HUES64 (cell line): Measurements from ENCODE around the gene RALBP1.
A peak's percentile ranks its signal among the peaks of the same experiment; 100 is the strongest.

ENCODE experiments used
- H3K27ac ChIP-seq: 2 replicates; pipeline ENCODE4 v1.7.0; 2013; ENCODE audit warnings: low read depth, low read length, inconsistent platforms
- H3K27me3 ChIP-seq: 2 replicates; pipeline ENCODE4 v1.6.1; 2013; ENCODE audit warnings: mild to moderate bottlenecking, low read length; ENCODE audit not compliant: insufficient read depth
- H3K36me3 ChIP-seq: 2 replicates; pipeline ENCODE4 v1.6.1; 2013; ENCODE audit warnings: mild to moderate bottlenecking, low read length; ENCODE audit not compliant: insufficient read depth
- H3K4me1 ChIP-seq: 2 replicates; pipeline ENCODE4 v1.6.1; 2013; ENCODE audit warnings: mild to moderate bottlenecking, low read length, moderate library complexity; ENCODE audit not compliant: insufficient read depth
- H3K4me3 ChIP-seq: 2 replicates; pipeline ENCODE4 v1.5.1; 2013; ENCODE audit warnings: mild to moderate bottlenecking, low read length, moderate library complexity
- H3K9ac ChIP-seq: 2 replicates; pipeline ENCODE4 v1.6.1; 2013; ENCODE audit warnings: mild to moderate bottlenecking, low read depth, low read length
- H3K9me3 ChIP-seq: 2 replicates; pipeline ENCODE4 v1.6.1; 2013; ENCODE audit warnings: low read depth, low read length; ENCODE audit not compliant: insufficient read depth
- WGBS: fragments of 150-250, 120-280 bp; methylation state at CpG from one replicate; pipeline ENCODE4 v1.1.7; 2013; ENCODE audit warnings: missing lambda C conversion rate; 5-methylcytosine and 5-hydroxymethylcytosine counted together

Gene RALBP1

DNA sequence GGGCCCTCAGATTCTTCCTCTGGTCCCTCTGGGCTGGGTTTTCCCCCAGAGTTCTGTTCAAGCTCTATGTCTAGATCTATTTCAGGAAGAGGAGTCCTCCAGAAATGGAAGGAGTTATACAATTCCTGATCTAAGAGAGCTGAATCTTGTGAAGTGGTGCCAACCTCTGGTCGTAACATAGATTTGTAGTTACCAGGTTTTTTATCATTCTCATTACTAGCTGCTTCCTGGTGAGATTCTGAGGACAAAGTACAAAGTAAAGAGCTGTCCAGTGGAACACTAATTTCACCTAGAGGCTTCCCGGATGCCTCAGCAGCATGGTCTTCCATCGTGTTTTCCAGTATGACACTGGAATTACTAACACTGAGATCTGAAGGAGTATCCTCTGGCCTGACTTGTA lies 94.9 kb downstream of the RALBP1 start:
- Histone ChIP-seq H3K27me3 (no peaks in the 10 kb centered on the region), H3K9ac (no peak overlapping the region), H3K4me1 (peaks cover 13% of the 10 kb centered on the region), H3K4me3 (no peak overlapping the region), H3K9me3 (no peaks in the 10 kb centered on the region), H3K36me3 (peaks cover 76% of the 10 kb centered on the region), H3K27ac (no peak overlapping the region)
- 92% methylated on average over 3 of the region's 3 CpGs for whole genome bisulfite sequencing

DNA sequence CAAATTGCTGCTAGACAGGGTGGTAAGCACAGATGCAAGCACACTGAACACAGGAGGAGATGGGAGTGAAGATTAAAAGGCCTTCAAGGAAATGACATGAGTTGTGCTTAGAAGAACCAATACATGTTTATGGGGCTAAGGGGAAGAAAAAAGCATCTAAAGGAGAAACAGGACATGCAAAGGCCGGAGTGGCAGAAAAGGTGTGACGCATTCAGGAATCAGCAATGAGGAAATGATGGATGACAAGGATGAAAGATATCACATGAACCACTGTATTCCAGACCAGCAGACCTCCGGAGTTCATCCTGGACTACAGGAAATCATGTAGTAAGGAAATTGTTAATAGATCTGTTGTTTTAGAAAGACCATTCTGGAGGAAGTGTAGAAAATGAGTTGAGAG lies 96.2 kb downstream of the RALBP1 start:
- H3K4me1 ChIP-seq: peaks cover 15% of the 10 kb centered on the region
- no peak overlapping the region for H3K9ac ChIP-seq
- no peak overlapping the region for H3K27ac ChIP-seq
- H3K36me3 ChIP-seq: peaks cover 75% of the 10 kb centered on the region
- H3K9me3 ChIP-seq: no peaks in the 10 kb centered on the region
- 93% methylated on average over 3 of the region's 3 CpGs for WGBS
- no peaks in the 10 kb centered on the region for H3K27me3 ChIP-seq
- H3K4me3 ChIP-seq: no peak overlapping the region

DNA sequence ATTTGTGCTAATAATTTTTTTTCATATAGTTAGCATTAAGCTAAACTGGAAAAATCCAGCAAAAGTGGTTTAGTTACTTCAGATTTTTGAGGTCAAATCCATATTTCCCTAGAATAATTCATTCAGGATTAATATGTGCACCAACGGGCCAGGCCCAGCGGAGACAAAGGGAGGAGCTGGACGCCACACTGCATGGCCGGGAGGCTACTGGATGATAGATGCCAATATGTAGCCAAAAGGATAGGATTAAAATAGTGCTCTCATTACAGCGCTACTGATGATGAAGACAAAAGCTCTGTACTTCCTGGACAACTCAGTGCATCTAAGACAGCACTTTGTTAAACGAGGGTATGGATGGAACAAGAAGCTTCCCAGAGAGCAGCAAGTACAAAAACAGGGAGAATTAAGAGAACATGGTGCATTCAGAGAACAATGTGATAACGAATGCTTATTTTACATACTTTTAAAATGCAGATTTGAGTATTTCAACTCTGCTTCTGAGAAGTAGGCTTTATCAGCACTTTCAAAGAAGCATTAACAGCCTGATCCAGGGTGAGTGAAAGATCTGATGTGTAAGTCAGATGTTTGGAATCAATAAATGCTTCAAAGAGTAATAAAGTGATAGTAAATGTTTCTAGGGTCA lies 99.3 kb downstream of the RALBP1 start:
- peaks cover 18% of the 10 kb centered on the region for H3K4me1 ChIP-seq
- H3K27ac ChIP-seq: peak overlapping the region; percentile 75
- H3K36me3 ChIP-seq: peaks cover 70% of the 10 kb centered on the region
- WGBS: 52% methylated on average over 7 of the region's 7 CpGs
- 0 out of 2 replicates have a peak overlapping the region, but pooled peaks have one; percentile 1 for H3K4me3 ChIP-seq
- no peaks in the 10 kb centered on the region for H3K9me3 ChIP-seq
- H3K27me3 ChIP-seq: no peaks in the 10 kb centered on the region
- H3K9ac ChIP-seq: no peak overlapping the region

DNA sequence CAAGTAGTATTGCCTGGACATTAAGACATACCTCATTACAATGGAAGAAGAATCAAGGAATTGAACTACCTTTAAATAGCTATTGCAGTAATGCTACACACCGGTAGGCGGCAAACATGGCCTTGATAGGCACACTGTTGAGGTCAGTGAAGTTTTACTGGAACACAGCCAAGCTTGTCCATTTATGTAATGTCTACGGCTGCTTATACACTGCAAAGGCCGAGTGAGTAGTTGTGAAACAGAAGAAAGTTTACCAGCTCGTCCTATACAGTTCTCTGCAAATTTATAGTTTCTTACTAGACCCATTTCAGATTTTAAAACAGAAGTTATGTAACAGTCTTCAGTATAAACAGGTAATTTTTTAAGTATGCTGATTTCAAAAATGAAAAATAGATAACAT lies 100.2 kb downstream of the RALBP1 start:
- Histone ChIP-seq H3K36me3 (peaks cover 67% of the 10 kb centered on the region), H3K9me3 (no peaks in the 10 kb centered on the region), H3K27me3 (no peaks in the 10 kb centered on the region), H3K9ac (no peak overlapping the region), H3K4me1 (peaks cover 18% of the 10 kb centered on the region), H3K27ac (no peak overlapping the region), H3K4me3 (no peak overlapping the region)
- WGBS: 51% methylated on average over 5 of the region's 5 CpGs

DNA sequence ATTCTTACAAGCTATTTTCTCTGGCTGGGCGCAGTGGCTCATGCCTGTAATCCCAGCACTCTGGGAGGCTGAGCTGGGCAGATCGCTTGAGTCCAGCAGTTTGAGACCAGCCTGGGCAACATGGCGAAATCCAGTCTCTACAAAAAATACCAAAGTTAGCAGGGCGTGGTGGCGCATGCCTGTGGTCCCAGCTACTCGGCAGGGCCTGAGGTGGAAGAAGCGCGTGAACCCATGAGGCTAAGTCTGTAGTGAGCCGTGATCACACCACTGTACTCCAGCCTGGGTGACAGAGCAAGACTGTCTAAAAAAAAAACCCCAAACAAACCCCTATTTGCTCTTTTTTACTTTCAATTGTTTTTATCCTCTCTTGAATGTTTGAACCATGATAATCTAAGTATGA lies 102.0 kb downstream of the RALBP1 start:
- H3K27ac ChIP-seq: no peak overlapping the region
- H3K27me3 ChIP-seq: no peaks in the 10 kb centered on the region
- 91% methylated on average over 9 of the region's 9 CpGs for WGBS
- no peaks in the 10 kb centered on the region; the same call in 1 of the 2 replicates for H3K9me3 ChIP-seq
- peaks cover 18% of the 10 kb centered on the region for H3K4me1 ChIP-seq
- peaks cover 68% of the 10 kb centered on the region for H3K36me3 ChIP-seq
- no peak overlapping the region for H3K4me3 ChIP-seq
- H3K9ac ChIP-seq: no peak overlapping the region

DNA sequence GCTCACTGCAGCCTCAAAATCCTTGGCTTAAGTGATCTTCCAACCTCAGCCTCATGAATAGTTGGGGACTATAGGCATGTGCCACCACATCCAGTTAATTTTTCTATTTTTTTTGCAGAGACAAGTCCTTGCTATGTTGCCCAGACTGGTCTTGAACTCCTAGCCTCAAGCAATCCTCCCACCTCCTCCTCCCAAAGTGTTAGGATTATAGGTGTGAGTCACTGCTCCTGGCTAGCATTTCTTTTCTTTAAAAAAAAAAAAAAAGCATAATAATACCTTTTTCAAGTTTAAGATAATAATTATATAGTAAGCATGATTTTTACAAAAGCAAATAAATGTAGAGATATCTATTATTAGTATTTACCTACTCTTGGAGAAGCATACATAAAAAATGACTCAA lies 103.0 kb downstream of the RALBP1 start:
- peaks cover 68% of the 10 kb centered on the region for H3K36me3 ChIP-seq

DNA sequence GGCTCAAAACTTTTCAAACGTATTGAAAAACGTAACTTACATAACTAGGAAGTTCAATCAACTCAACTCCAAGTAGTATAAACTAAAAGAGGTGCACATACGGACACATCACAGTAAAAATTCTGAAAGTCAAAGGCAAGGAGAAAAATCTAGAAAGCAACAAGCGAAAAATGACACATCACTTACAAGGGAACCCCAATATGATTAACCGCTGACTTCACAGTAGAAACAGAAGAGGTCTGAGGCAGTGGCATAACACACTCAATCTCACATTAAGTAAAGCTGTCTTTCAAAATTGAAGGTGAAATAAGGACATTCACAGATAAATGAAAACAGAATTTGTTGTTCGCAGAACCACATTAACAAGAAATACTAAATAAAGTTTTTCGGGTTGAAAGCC lies 106.4 kb downstream of the RALBP1 start:
- Histone ChIP-seq H3K4me3 (no peak overlapping the region), H3K27me3 (no peaks in the 10 kb centered on the region), H3K9ac (no peak overlapping the region), H3K9me3 (no peaks in the 10 kb centered on the region; the same call in 1 of the 2 replicates), H3K36me3 (peaks cover 87% of the 10 kb centered on the region), H3K4me1 (peaks cover 2% of the 10 kb centered on the region; the same call in 1 of the 2 replicates), H3K27ac (no peak overlapping the region)
- WGBS: 95% methylated on average over 7 of the region's 7 CpGs

More for the DNA sequence above, 103.0 kb downstream of the RALBP1 start:
- Histone ChIP-seq H3K9me3 (no peaks in the 10 kb centered on the region; the same call in 1 of the 2 replicates), H3K27ac (no peak overlapping the region), H3K27me3 (no peaks in the 10 kb centered on the region), H3K9ac (no peak overlapping the region), H3K4me3 (no peak overlapping the region), H3K4me1 (peaks cover 18% of the 10 kb centered on the region)

DNA sequence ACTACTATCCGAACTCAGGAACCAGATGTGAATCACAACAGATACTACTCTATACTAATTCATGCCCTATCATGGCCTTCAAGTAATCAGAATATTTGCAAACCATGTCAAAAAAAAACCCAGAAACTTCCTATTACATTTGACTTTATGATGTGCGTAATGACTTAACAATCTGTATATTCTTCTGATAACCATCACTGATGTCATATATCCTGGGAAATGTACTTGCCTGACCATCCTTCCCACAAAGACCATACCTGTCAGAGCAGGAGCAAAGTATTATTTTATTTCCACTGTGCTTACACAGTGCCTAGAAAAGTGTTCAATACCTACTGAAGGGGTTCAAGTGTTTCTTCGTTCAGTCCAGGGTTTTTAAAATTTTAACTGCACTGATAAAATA lies 111.5 kb downstream of the RALBP1 start:
- H3K9me3 ChIP-seq: no peaks in the 10 kb centered on the region; the same call in 1 of the 2 replicates
- WGBS: 95% methylated on average over 3 of the region's 3 CpGs
- no peaks in the 10 kb centered on the region for H3K27me3 ChIP-seq
- no peaks in the 10 kb centered on the region for H3K4me1 ChIP-seq
- H3K9ac ChIP-seq: no peak overlapping the region
- no peak overlapping the region for H3K27ac ChIP-seq
- H3K36me3 ChIP-seq: peaks cover 85% of the 10 kb centered on the region
- H3K4me3 ChIP-seq: no peak overlapping the region
